WTC11 (cell line): ENCODE data around the gene TMC8. TPM values are rescaled to one million over a fixed set of nuclear protein-coding genes. Genes with fewer than 3 reads are reported as not detected.

ENCODE experiments used
- ATAC-seq: fragments of 200-7000 bp; cut with Tn5 transposase; 2 replicates; pipeline ENCODE4 v1.10.0; 2021; ENCODE audit warnings: mild to moderate bottlenecking, moderate library complexity
- CTCF ChIA-PET: fragments of 300-600 bp; sonication (Branson Sonifier 250); formaldehyde crosslinking; loops from one replicate; lab custom pipeline; 2021; ENCODE audit warnings: antibody characterized with exemption; lab: Charles Lee
- POLR2A ChIA-PET: fragments of 350-600 bp; sonication (Branson Sonifier 250); formaldehyde crosslinking; loops from one replicate; lab custom pipeline; 2021; ENCODE audit warnings: antibody characterized with exemption; lab: Charles Lee
- DNase-seq: peaks from one replicate; pipeline ENCODE4 v3.0.0; 2021; ENCODE audit warnings: low spot score
- H3K27ac Mint-ChIP-seq: 2 replicates; pipeline ENCODE4 v1.8.0; 2021; ENCODE audit warnings: mixed read lengths
- H3K27me3 Mint-ChIP-seq: 2 replicates; pipeline ENCODE4 v1.8.0; 2021; ENCODE audit warnings: low read depth, mild to moderate bottlenecking, moderate library complexity, mixed read lengths
- H3K36me3 Mint-ChIP-seq: 2 replicates; pipeline ENCODE4 v1.8.0; 2021; ENCODE audit warnings: mixed read lengths
- H3K4me1 Mint-ChIP-seq: 2 replicates; pipeline ENCODE4 v1.8.0; 2022; ENCODE audit warnings: mixed read lengths
- H3K4me3 Mint-ChIP-seq: 2 replicates; pipeline ENCODE4 v1.8.0; 2021; ENCODE audit warnings: mild to moderate bottlenecking, moderate library complexity, mixed read lengths
- H3K9me3 Mint-ChIP-seq: 2 replicates; pipeline ENCODE4 v1.8.0; 2021; ENCODE audit warnings: mixed read lengths
- CREM ChIP-seq: sonication (generic); formaldehyde crosslinking; IDR thresholded peaks from 2 replicates; pipeline ENCODE4 v1.8.1; 2022; ENCODE audit warnings: mild to moderate bottlenecking, missing genetic modification reagents, moderate library complexity
- FOXK1 ChIP-seq: sonication (generic); formaldehyde crosslinking; IDR thresholded peaks from 2 replicates; pipeline ENCODE4 v1.8.0; 2022; ENCODE audit warnings: mild to moderate bottlenecking, moderate library complexity, missing genetic modification reagents
- GABPB1 ChIP-seq: sonication (generic); formaldehyde crosslinking; IDR thresholded peaks from 2 replicates; pipeline ENCODE4 v1.8.1; 2023; ENCODE audit warnings: mild to moderate bottlenecking, missing genetic modification reagents
- GRHL2 ChIP-seq: fragments of 250-450 bp; sonication (Bioruptor Pico); IDR thresholded peaks from 2 replicates; pipeline ENCODE4 v1.8.0; 2022; ENCODE audit warnings: mild to moderate bottlenecking, moderate library complexity; ENCODE audit not compliant: insufficient replicate concordance, severe bottlenecking
- IRF2 ChIP-seq: sonication (generic); formaldehyde crosslinking; IDR thresholded peaks from 2 replicates; pipeline ENCODE4 v1.8.0; 2022; ENCODE audit warnings: low read depth, missing genetic modification reagents, borderline replicate concordance
- JAZF1 ChIP-seq: fragments of 250-450 bp; sonication (Bioruptor Pico); IDR thresholded peaks from 2 replicates; pipeline ENCODE4 v1.9.0; 2021; ENCODE audit warnings: moderate library complexity, mild to moderate bottlenecking, inconsistent platforms
- NR2C2 ChIP-seq: sonication (generic); formaldehyde crosslinking; IDR thresholded peaks from 2 replicates; pipeline ENCODE4 v1.8.0; 2022; ENCODE audit warnings: mild to moderate bottlenecking, missing genetic modification reagents
- ZBTB21 ChIP-seq: sonication (generic); formaldehyde crosslinking; IDR thresholded peaks from 2 replicates; pipeline ENCODE4 v1.8.1; 2023; ENCODE audit warnings: mild to moderate bottlenecking, missing genetic modification reagents, borderline replicate concordance
- ZNF138 ChIP-seq: sonication (generic); formaldehyde crosslinking; conservative IDR thresholded peaks from 2 replicates; pipeline ENCODE4 v1.8.1; 2022; ENCODE audit warnings: mild to moderate bottlenecking, moderate library complexity, missing genetic modification reagents
- total RNA-seq: library from RNA; stranded (reverse); gene quantifications from 3 replicates; pipeline ENCODE4 v1.2.3, GENCODE V29; 2021
- TF ChIP-seq, protein P1 (sequence below): sonication (generic); formaldehyde crosslinking; IDR thresholded peaks from 2 replicates; pipeline ENCODE4 v1.8.1; 2023; ENCODE audit warnings: mild to moderate bottlenecking, missing genetic modification reagents, moderate library complexity
- TF ChIP-seq, protein P2 (sequence below): fragments of 250-450 bp; sonication (Bioruptor Pico); IDR thresholded peaks from 2 replicates; pipeline ENCODE4 v1.9.0; 2021; ENCODE audit warnings: moderate library complexity, mild to moderate bottlenecking, inconsistent platforms, borderline replicate concordance
- TF ChIP-seq, protein P3 (sequence below): sonication (generic); formaldehyde crosslinking; IDR thresholded peaks from 2 replicates; pipeline ENCODE4 v1.8.0; 2022; ENCODE audit warnings: mild to moderate bottlenecking, missing genetic modification reagents
- TF ChIP-seq, protein P4 (sequence below): sonication (generic); formaldehyde crosslinking; IDR thresholded peaks from 2 replicates; pipeline ENCODE4 v1.8.1; 2022; ENCODE audit warnings: missing genetic modification reagents, borderline replicate concordance

TMC8 gene
- total RNA-seq, 1 experiment from 2014 or later = 3.7 TPM

DNA sequence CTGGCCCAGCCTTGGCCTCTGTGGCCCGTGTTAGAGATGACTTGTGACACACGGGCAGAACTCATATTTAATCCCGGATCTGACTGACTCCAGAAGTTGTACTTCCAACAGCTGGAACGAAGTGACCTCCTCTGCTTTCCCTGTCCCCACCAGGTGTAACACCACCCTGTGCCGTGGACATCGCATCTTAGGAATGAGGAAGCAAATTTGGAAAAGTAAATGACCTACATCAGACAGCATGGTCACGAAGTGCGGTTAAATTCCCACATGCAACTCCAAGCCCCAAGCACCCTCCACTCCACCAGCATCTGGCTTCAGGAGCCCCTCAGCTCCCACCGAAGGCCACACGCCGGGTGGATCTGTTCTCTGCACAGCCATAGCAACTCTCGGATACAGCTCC is 53.3 kb downstream of the TMC8 start (continued):
- TF ChIP-seq, protein P1, sequence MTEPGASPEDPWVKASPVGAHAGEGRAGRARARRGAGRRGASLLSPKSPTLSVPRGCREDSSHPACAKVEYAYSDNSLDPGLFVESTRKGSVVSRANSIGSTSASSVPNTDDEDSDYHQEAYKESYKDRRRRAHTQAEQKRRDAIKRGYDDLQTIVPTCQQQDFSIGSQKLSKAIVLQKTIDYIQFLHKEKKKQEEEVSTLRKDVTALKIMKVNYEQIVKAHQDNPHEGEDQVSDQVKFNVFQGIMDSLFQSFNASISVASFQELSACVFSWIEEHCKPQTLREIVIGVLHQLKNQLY (CRISPR knock-in tag) = no peak
- TF ChIP-seq, protein P2, sequence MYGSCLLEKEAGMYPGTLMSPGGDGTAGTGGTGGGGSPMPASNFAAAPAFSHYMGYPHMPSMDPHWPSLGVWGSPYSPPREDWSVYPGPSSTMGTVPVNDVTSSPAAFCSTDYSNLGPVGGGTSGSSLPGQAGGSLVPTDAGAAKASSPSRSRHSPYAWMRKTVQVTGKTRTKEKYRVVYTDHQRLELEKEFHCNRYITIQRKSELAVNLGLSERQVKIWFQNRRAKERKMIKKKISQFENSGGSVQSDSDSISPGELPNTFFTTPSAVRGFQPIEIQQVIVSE = no peak
- TF ChIP-seq, protein P3, sequence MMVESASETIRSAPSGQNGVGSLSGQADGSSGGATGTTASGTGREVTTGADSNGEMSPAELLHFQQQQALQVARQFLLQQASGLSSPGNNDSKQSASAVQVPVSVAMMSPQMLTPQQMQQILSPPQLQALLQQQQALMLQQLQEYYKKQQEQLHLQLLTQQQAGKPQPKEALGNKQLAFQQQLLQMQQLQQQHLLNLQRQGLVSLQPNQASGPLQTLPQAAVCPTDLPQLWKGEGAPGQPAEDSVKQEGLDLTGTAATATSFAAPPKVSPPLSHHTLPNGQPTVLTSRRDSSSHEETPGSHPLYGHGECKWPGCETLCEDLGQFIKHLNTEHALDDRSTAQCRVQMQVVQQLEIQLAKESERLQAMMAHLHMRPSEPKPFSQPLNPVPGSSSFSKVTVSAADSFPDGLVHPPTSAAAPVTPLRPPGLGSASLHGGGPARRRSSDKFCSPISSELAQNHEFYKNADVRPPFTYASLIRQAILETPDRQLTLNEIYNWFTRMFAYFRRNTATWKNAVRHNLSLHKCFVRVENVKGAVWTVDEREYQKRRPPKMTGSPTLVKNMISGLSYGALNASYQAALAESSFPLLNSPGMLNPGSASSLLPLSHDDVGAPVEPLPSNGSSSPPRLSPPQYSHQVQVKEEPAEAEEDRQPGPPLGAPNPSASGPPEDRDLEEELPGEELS (CRISPR knock-in tag) = no peak

DNA sequence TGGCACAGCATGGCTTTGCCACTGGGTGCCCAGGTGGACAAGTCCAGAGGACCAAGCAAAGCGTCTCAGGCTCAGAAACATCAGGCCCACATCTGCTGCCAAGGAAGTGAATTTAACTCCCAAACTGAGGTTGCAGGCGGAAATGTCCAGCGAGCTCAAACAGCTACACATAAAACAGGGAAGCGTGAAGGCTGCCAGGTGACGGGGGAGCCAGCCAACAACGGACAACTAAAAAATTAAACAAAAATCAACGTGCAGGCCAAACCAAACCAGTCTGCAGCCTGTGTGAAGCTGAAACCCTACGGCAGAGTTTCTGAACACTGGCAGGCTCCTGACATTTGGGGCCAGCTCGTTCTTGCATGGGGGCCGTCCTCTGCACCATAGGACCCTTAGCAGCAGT is 53.8 kb downstream of the TMC8 start:
- Mint-ChIP-seq H3K27ac (0 out of 2 replicates have a peak overlapping the region, but pooled peaks have one; percentile 19), H3K36me3 (peaks cover 55% of the 10 kb centered on the region), H3K4me3 (peak overlapping the region; percentile 37; the same call in 1 of the 2 replicates), H3K4me1 (peaks cover 24% of the 10 kb centered on the region), H3K9me3 (no peaks in the 10 kb centered on the region), H3K27me3 (no peaks in the 10 kb centered on the region)
- no peak for ATAC-seq
- TF ChIP-seq, protein P4, sequence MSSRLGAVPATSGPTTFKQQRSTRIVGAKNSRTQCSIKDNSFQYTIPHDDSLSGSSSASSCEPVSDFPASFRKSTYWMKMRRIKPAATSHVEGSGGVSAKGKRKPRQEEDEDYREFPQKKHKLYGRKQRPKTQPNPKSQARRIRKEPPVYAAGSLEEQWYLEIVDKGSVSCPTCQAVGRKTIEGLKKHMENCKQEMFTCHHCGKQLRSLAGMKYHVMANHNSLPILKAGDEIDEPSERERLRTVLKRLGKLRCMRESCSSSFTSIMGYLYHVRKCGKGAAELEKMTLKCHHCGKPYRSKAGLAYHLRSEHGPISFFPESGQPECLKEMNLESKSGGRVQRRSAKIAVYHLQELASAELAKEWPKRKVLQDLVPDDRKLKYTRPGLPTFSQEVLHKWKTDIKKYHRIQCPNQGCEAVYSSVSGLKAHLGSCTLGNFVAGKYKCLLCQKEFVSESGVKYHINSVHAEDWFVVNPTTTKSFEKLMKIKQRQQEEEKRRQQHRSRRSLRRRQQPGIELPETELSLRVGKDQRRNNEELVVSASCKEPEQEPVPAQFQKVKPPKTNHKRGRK (CRISPR knock-in tag) = no peak
- TF ChIP-seq IRF2 (CRISPR knock-in tag) (no peak), ZBTB21 (CRISPR knock-in tag) (no peak), NR2C2 (CRISPR knock-in tag) (no peak), GABPB1 (CRISPR knock-in tag) (no peak), GRHL2 (no peak), JAZF1 (CRISPR knock-in tag) (no peak)
- no peak for DNase-seq
- ChIA-PET POLR2A (no interaction called here), CTCF (interaction anchor here (0.7 to 4.9 kb wide), 4 partner anchors 8 to 99 kb away, joined by 3 to 85 read pairs (median 4); no protein-coding TSS in a partner anchor)

DNA sequence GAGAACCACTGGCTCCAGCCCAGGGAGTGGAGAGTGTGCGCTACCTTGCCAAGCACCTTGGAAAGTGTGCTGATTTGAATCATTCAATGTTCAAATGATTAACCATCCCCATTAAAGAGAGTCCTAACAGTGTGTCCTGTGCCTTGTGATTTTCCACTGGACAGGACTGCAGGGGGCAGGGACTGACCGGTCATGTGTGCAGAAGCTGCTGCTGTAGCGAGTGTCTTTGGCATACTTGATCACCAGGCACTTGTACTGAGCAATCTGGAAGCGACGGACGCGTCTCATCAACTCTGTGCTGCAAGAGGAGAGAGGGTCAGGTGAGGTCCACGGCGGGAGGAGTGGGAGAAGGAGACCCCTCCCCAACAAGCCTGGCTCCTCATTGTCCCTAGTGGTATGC is 54.3 kb downstream of the TMC8 start:
- no peak for ATAC-seq
- peak overlapping the region; percentile 82 for H3K4me3 Mint-ChIP-seq
- TF ChIP-seq FOXK1 (no peak), CREM (CRISPR knock-in tag) (no peak), ZNF138 (CRISPR knock-in tag) (no peak)
- TF ChIP-seq, protein P3 (CRISPR knock-in tag) = no peak
- H3K27me3 Mint-ChIP-seq = no peaks in the 10 kb centered on the region
- peak overlapping the region; percentile 39; the same call in 1 of the 2 replicates for H3K27ac Mint-ChIP-seq
- H3K4me1 Mint-ChIP-seq = peaks cover 24% of the 10 kb centered on the region
- no peak for DNase-seq
- H3K36me3 Mint-ChIP-seq = peaks cover 50% of the 10 kb centered on the region
- POLR2A ChIA-PET = no interaction called here
- H3K9me3 Mint-ChIP-seq = no peaks in the 10 kb centered on the region
- CTCF ChIA-PET = interaction anchor here (1.2 to 4.9 kb wide), 2 partner anchors 9 to 100 kb away, joined by 4 to 85 read pairs; no protein-coding TSS in a partner anchor
